ENCODE data around the gene PSMD4.
A peak's percentile ranks its signal among the peaks of the same experiment; 100 is the strongest.

PSMD4 gene

DNA sequence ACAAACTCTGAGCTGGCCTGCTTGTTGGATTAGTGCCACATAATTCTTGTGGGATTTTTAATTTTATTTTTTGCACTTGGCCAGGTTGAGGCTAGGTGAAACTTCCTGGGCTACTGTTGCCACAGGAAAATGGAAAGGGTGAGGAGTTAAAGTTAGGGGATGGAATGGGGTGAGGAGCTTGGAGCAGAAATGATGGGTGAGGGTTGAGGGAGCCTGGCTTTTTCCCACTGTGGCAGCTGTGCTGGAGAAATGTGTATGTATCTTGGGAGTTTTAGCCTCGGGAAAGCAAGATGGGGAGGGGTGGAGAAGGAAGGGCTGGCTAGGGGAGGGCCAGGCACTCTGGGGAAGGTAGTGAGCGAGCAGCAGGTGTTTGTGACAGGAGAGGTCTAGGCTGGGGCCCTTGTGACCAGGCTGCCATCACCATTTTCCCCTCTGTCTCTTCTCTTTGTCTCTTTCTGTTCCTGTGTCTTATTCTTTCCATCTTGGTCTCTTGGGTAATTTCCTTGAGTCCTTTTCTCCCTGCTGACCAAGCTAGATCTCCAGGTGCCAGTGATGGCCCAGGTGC is 29.6 kb downstream of the PSMD4 start:
- H3K4me1 Mint-ChIP-seq (ENCODE audit: low read depth): peaks cover 22% of the 10 kb centered on the region
- peaks cover 21% of the 10 kb centered on the region for H3K36me3 Mint-ChIP-seq (ENCODE audit: low read depth)
- no peaks in the 10 kb centered on the region for H3K9me3 Mint-ChIP-seq

DNA sequence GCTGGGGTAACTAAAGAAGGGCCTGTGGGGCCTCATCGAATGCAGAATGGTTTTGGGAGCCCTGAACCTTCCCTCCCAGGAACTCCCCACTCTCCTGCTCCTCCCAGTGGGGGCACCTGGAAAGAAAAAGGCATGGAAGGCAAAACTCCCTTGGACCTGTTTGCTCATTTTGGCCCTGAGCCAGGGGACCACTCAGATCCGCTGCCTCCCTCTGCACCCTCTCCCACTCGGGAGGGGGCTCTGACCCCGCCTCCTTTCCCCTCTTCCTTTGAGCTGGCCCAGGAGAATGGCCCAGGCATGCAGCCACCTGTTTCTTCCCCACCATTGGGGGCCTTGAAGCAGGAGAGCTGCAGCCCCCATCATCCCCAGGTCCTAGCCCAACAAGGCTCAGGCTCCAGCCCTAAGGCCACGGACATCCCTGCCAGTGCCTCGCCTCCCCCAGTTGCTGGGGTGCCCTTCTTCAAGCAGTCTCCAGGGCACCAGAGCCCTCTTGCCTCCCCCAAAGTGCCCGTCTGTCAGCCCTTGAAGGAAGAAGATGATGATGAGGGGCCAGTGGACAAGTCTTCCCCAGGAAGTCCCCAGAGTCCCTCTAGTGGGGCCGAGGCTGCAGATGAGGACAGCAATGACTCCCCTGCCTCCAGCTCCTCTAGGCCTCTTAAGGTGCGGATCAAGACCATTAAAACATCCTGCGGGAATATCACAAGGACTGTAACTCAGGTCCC is 32.2 kb downstream of the PSMD4 start:
- Mint-ChIP-seq H3K4me1 (ENCODE audit: low read depth) (peaks cover 22% of the 10 kb centered on the region), H3K4me3 (no peak overlapping the region), H3K27me3 (ENCODE audit: low read depth) (no peaks in the 10 kb centered on the region), H3K36me3 (ENCODE audit: low read depth) (peaks cover 28% of the 10 kb centered on the region), H3K9me3 (no peaks in the 10 kb centered on the region), H3K27ac (no peak overlapping the region)

More for the DNA sequence above, 29.6 kb downstream of the PSMD4 start:
- Mint-ChIP-seq H3K27me3 (ENCODE audit: low read depth) (no peaks in the 10 kb centered on the region), H3K4me3 (peak overlapping the region; percentile 93), H3K27ac (peak overlapping the region; percentile 90)

GRCh38 chr1:151287341-151287699 is 32.8 kb downstream of the PSMD4 start:
- Mint-ChIP-seq H3K36me3 (ENCODE audit: low read depth) (peaks cover 28% of the 10 kb centered on the region), H3K9me3 (no peaks in the 10 kb centered on the region), H3K27me3 (ENCODE audit: low read depth) (no peaks in the 10 kb centered on the region), H3K27ac (no peak overlapping the region), H3K4me1 (ENCODE audit: low read depth) (peaks cover 22% of the 10 kb centered on the region), H3K4me3 (no peak overlapping the region)

DNA sequence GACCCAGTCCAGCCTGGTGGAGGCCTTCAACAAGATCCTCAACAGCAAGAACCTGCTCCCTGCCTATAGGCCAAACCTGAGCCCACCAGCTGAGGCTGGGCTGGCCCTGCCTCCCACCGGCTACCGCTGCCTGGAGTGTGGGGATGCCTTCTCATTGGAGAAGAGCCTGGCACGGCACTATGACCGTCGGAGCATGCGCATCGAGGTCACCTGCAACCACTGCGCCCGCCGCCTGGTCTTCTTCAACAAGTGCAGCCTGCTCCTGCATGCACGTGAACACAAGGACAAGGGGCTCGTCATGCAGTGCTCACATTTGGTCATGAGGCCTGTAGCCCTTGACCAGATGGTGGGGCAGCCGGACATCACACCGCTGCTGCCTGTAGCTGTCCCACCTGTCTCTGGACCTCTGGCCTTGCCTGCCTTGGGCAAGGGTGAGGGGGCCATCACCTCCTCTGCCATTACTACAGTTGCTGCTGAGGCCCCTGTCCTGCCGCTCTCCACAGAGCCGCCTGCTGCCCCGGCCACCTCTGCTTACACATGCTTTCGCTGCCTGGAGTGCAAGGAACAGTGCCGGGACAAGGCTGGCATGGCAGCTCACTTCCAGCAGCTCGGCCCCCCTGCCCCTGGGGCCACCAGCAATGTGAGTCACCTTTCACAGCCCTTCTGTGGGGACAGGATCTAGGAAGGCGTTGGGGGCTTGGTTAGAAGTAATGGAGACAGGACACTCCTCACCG is 33.4 kb downstream of the PSMD4 start:
- H3K9me3 Mint-ChIP-seq: no peaks in the 10 kb centered on the region
- no peaks in the 10 kb centered on the region for H3K27me3 Mint-ChIP-seq (ENCODE audit: low read depth)
- no peak overlapping the region for H3K27ac Mint-ChIP-seq
- peaks cover 21% of the 10 kb centered on the region for H3K4me1 Mint-ChIP-seq (ENCODE audit: low read depth)
- no peak overlapping the region for H3K4me3 Mint-ChIP-seq
- peaks cover 32% of the 10 kb centered on the region for H3K36me3 Mint-ChIP-seq (ENCODE audit: low read depth)

- Mint-ChIP-seq H3K4me3 (no peak overlapping the region), H3K36me3 (ENCODE audit: low read depth) (peaks cover 35% of the 10 kb centered on the region), H3K27me3 (ENCODE audit: low read depth) (no peaks in the 10 kb centered on the region), H3K27ac (no peak overlapping the region), H3K9me3 (no peaks in the 10 kb centered on the region), H3K4me1 (ENCODE audit: low read depth) (peaks cover 16% of the 10 kb centered on the region)
Observed at GRCh38 chr1:151288502-151288901, 34.0 kb downstream of the PSMD4 start.

DNA sequence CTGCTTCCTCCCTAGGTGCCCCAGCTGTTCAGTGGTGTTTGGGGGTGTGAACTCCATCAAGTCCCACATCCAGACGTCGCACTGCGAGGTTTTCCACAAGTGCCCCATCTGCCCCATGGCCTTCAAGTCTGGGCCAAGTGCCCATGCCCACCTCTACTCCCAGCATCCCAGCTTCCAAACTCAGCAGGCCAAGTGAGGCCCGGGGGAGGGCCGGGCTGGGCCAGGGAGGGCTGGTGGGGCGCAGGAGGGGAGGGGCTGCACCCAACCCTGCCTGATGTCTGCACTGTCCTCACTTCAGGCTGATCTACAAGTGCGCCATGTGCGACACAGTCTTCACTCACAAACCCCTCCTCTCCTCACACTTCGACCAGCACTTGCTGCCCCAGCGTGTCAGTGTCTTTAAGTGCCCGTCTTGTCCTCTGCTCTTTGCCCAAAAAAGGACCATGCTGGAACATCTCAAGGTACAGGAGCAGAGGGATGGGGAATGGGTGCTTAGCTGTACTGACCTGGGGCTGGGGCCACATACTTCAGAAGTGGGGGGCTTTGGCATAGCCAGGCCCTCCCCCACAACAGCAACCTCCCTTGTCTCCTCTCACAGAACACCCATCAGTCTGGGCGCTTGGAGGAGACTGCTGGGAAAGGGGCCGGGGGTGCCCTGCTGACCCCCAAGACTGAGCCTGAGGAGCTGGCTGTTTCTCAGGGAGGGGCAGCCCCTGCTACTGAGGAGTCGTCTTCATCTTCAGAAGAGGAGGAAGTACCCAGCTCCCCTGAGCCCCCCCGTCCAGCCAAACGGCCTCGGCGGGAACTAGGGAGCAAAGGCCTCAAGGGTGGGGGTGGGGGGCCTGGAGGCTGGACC is 34.8 kb downstream of the PSMD4 start:
- H3K4me1 Mint-ChIP-seq (ENCODE audit: low read depth): peaks cover 8% of the 10 kb centered on the region
- no peak overlapping the region for H3K27ac Mint-ChIP-seq
- H3K4me3 Mint-ChIP-seq: no peak overlapping the region
- H3K27me3 Mint-ChIP-seq (ENCODE audit: low read depth): no peaks in the 10 kb centered on the region
- peaks cover 38% of the 10 kb centered on the region for H3K36me3 Mint-ChIP-seq (ENCODE audit: low read depth)
- no peaks in the 10 kb centered on the region for H3K9me3 Mint-ChIP-seq

DNA sequence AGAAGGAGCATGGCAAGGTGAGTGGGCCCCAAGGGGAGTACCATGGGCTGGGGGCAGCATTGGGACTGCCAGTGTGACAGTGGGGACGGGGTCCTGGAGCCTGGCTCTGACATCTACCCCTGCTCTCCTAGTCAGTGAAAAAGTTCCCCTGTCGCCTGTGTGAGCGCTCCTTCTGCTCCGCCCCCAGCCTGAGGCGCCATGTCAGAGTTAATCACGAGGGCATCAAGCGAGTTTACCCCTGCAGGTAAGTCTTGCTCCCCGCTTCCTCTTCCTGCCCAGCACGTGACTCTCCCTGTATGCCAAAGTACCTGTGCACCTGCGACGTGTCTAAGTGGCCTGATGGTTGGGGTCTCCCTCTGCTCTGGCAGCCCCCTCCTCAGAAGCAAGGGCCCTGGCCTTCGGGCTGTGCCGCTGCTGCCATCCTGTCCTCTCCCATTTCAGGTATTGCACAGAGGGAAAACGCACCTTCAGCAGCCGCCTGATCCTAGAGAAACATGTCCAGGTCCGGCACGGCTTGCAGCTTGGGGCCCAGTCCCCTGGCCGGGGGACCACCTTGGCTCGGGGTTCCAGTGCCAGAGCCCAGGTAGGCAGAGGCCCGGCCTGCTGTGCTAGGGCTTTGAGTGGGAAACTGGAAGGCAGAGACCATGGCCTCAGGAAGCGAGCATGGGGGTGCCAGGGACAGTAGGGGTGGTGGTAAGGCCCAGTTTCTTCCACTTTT is 35.6 kb downstream of the PSMD4 start:
- Mint-ChIP-seq H3K4me1 (ENCODE audit: low read depth) (peaks cover 5% of the 10 kb centered on the region), H3K9me3 (no peaks in the 10 kb centered on the region), H3K4me3 (no peak overlapping the region), H3K27ac (peak overlapping the region; percentile 71), H3K27me3 (ENCODE audit: low read depth) (no peaks in the 10 kb centered on the region), H3K36me3 (ENCODE audit: low read depth) (peaks cover 36% of the 10 kb centered on the region)

- peaks cover 5% of the 10 kb centered on the region for H3K4me1 Mint-ChIP-seq (ENCODE audit: low read depth)
- no peaks in the 10 kb centered on the region for H3K27me3 Mint-ChIP-seq (ENCODE audit: low read depth)
- no peaks in the 10 kb centered on the region for H3K9me3 Mint-ChIP-seq
- no peak overlapping the region for H3K27ac Mint-ChIP-seq
- no peak overlapping the region for H3K4me3 Mint-ChIP-seq
- peaks cover 36% of the 10 kb centered on the region for H3K36me3 Mint-ChIP-seq (ENCODE audit: low read depth)
Observed at GRCh38 chr1:151290709-151291303, 36.3 kb downstream of the PSMD4 start.

DNA sequence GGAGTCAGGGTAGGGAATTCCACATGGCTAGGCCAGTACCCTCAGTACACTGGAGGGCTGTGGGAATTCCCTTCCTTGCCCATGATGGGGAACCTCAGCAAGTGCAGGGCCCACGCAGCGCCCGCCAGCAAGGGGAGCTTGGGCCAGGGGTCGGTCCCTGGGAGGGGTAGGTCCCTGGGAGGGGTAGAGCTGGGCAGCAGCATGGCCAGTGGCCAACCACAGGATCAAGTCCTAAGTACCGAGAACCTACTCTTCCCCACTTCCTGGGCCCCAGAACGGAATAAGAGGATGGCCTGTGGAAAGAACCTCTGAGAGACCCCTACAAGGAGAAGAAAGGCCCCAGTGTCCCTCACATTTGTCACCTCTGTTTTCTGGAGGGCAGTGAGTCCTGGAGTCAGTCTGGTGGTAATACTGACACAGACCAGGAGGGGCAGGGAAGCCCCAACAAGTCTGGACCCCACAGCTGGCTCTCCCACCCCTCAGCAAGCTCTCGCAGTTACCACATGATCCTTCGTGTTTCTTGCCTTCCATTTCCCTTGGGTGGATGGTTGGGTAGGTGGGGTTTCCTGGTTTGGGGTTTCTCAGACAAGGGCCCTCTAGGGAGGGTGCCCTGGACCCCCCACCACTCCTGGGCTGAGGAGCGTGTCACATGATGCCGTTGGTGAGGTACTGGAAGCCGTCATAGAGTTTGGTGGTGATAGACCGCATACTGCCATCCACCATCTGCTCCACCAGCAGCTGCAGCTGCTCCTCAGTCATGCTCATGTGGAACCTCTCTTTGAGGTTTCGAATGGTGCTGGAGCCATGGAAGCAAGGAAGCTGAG is 37.9 kb downstream of the PSMD4 start:
- H3K27ac Mint-ChIP-seq: no peak overlapping the region
- peaks cover 24% of the 10 kb centered on the region for H3K36me3 Mint-ChIP-seq (ENCODE audit: low read depth)
- H3K4me1 Mint-ChIP-seq (ENCODE audit: low read depth): peaks cover 3% of the 10 kb centered on the region
- no peaks in the 10 kb centered on the region for H3K27me3 Mint-ChIP-seq (ENCODE audit: low read depth)
- no peaks in the 10 kb centered on the region for H3K9me3 Mint-ChIP-seq
- no peak overlapping the region for H3K4me3 Mint-ChIP-seq

DNA sequence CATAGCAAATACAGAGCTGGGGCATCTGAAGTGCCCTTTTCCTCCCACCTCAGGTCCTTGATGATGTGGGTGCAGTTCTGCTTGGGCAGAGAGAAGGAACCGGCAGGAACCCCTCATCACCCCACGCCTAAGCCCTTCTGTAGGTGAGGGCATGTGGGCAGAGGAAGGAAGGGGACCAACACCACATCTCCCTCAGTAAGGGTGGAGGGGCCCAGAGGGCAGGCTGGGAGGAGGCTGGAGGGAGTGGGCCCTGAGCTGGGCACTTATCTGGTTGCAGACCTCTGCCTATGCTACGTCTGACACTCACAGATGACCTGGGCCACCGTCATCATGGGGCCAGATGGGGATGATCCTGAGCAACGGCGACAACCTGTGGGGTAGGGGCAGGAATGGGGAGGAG is 38.6 kb downstream of the PSMD4 start:
- peaks cover 3% of the 10 kb centered on the region for H3K4me1 Mint-ChIP-seq (ENCODE audit: low read depth)
- no peak overlapping the region for H3K4me3 Mint-ChIP-seq

GRCh38 chr1:151294742-151295462 is 40.4 kb downstream of the PSMD4 start:
- H3K27ac Mint-ChIP-seq: no peak overlapping the region
- no peaks in the 10 kb centered on the region for H3K27me3 Mint-ChIP-seq (ENCODE audit: low read depth)
- H3K4me3 Mint-ChIP-seq: no peak overlapping the region
- H3K4me1 Mint-ChIP-seq (ENCODE audit: low read depth): no peaks in the 10 kb centered on the region
- H3K36me3 Mint-ChIP-seq (ENCODE audit: low read depth): peaks cover 33% of the 10 kb centered on the region
- H3K9me3 Mint-ChIP-seq: no peaks in the 10 kb centered on the region

More for the DNA sequence above, 38.6 kb downstream of the PSMD4 start:
- H3K36me3 Mint-ChIP-seq (ENCODE audit: low read depth): peaks cover 26% of the 10 kb centered on the region
- H3K9me3 Mint-ChIP-seq: no peaks in the 10 kb centered on the region
- H3K27me3 Mint-ChIP-seq (ENCODE audit: low read depth): no peaks in the 10 kb centered on the region
- no peak overlapping the region for H3K27ac Mint-ChIP-seq

DNA sequence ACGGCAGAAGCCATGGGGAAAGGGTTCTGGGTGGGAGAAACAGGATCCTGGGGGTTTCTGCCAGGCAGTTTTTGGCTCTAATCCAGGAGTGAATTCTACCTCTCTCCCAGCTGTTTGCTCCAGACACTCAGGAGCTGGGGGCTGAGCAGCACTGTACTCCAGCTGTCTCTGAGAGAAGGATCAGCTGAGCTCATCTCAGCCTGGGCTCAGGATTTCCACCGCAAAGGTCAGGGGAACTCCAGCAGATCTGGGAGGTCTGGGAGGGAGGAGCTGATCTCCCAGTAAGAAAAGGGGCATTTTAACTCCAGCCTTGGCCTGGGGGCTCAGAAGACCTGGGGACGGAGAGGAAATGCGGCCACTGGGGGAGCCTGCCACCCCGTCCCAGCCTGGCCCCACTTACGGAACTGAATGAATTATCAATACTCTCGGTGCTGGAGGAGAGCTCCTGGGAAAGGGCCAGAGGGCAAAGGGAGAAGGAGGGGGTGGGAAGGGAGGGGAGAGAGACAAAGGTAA is 55.3 kb downstream of the PSMD4 start:
- Mint-ChIP-seq H3K27ac (no peak overlapping the region), H3K27me3 (ENCODE audit: low read depth) (no peaks in the 10 kb centered on the region), H3K9me3 (no peaks in the 10 kb centered on the region), H3K4me1 (ENCODE audit: low read depth) (peaks cover 25% of the 10 kb centered on the region), H3K4me3 (no peak overlapping the region), H3K36me3 (ENCODE audit: low read depth) (peaks cover 63% of the 10 kb centered on the region)
